ENCODE data around the gene POM121.
"Not testable (repeated sequence)": the region's sequence is repeated elsewhere in the genome, so short reads cannot be mapped to it uniquely, and the experiment has no call there.

- TF ChIP-seq POLR2A (IDR thresholded peaks at IDR 0.05; ENCODE audit: low read depth, low read length); CTCF (IDR thresholded peaks at IDR 0.05 in 2 of 3, conservative IDR thresholded peaks at IDR 0.05 in 1 of 3; ENCODE audit: control insufficient read depth in 2 of 3, extremely low read depth in 1 of 3, insufficient read depth in 1 of 3, low read depth in 3 of 3, low read length in 3 of 3); USF1 (IDR thresholded peaks at IDR 0.05; ENCODE audit: borderline replicate concordance, extremely low read length, insufficient read depth, low read depth, low read length); MXI1 (IDR thresholded peaks at IDR 0.05; ENCODE audit: low read depth, low read length); SRF (IDR thresholded peaks at IDR 0.05; ENCODE audit: low read depth in 2 of 2, low read length in 2 of 2): not testable (repeated sequence)
- TF ChIP-seq, protein P1, sequence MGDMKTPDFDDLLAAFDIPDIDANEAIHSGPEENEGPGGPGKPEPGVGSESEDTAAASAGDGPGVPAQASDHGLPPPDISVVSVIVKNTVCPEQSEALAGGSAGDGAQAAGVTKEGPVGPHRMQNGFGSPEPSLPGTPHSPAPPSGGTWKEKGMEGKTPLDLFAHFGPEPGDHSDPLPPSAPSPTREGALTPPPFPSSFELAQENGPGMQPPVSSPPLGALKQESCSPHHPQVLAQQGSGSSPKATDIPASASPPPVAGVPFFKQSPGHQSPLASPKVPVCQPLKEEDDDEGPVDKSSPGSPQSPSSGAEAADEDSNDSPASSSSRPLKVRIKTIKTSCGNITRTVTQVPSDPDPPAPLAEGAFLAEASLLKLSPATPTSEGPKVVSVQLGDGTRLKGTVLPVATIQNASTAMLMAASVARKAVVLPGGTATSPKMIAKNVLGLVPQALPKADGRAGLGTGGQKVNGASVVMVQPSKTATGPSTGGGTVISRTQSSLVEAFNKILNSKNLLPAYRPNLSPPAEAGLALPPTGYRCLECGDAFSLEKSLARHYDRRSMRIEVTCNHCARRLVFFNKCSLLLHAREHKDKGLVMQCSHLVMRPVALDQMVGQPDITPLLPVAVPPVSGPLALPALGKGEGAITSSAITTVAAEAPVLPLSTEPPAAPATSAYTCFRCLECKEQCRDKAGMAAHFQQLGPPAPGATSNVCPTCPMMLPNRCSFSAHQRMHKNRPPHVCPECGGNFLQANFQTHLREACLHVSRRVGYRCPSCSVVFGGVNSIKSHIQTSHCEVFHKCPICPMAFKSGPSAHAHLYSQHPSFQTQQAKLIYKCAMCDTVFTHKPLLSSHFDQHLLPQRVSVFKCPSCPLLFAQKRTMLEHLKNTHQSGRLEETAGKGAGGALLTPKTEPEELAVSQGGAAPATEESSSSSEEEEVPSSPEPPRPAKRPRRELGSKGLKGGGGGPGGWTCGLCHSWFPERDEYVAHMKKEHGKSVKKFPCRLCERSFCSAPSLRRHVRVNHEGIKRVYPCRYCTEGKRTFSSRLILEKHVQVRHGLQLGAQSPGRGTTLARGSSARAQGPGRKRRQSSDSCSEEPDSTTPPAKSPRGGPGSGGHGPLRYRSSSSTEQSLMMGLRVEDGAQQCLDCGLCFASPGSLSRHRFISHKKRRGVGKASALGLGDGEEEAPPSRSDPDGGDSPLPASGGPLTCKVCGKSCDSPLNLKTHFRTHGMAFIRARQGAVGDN (IDR thresholded peaks at IDR 0.05): not testable (repeated sequence)
- TF ChIP-seq, protein P2, sequence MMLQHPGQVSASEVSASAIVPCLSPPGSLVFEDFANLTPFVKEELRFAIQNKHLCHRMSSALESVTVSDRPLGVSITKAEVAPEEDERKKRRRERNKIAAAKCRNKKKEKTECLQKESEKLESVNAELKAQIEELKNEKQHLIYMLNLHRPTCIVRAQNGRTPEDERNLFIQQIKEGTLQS (IDR thresholded peaks at IDR 0.05; ENCODE audit: borderline replicate concordance, extremely low read depth, low read depth, low read length): not testable (repeated sequence)
Observed at GRCh38 chr7:72891750-72892149, 33.1 kb upstream of the POM121 start.

Measured in GM12878 (cell line).